Effector CD8-positive, alpha-beta T cell (primary cell): ENCODE data around the gene PRR19.

ENCODE experiments used
- DNase-seq: peaks from one replicate; lab custom pipeline; 2025; lab: John Stamatoyannopoulos, UW

PRR19 gene

GRCh38 chr19:42271045-42271419, 30.9 kb upstream of the PRR19 start:
- DNase-seq = no peak

GRCh38 chr19:42271861-42272534, 29.9 kb upstream of the PRR19 start:
- DNase-seq = no peak

- DNase-seq = no peak
Measured at GRCh38 chr19:42272535-42272897, 29.4 kb upstream of the PRR19 start.

GRCh38 chr19:42272989-42273406, 28.9 kb upstream of the PRR19 start:
- no peak for DNase-seq

GRCh38 chr19:42273407-42274064, 28.4 kb upstream of the PRR19 start:
- no peak for DNase-seq

- DNase-seq = no peak
Measured at GRCh38 chr19:42274065-42274682, 27.8 kb upstream of the PRR19 start.

GRCh38 chr19:42275103-42275502, 26.8 kb upstream of the PRR19 start:
- no peak for DNase-seq

- no peak for DNase-seq
Measured at GRCh38 chr19:42275517-42275916, 26.4 kb upstream of the PRR19 start.

GRCh38 chr19:42276284-42276683, 25.6 kb upstream of the PRR19 start:
- DNase-seq = no peak

GRCh38 chr19:42276821-42277220, 25.1 kb upstream of the PRR19 start:
- DNase-seq = no peak

GRCh38 chr19:42277821-42278451, 24.0 kb upstream of the PRR19 start:
- DNase-seq = no peak

- DNase-seq = no peak
Measured at GRCh38 chr19:42278452-42279154, 23.3 kb upstream of the PRR19 start.

GRCh38 chr19:42279155-42279901, 22.6 kb upstream of the PRR19 start:
- no peak for DNase-seq

- peak; percentile 76 for DNase-seq
Measured at GRCh38 chr19:42279902-42280814, 21.8 kb upstream of the PRR19 start.

GRCh38 chr19:42280815-42281145, 21.2 kb upstream of the PRR19 start:
- DNase-seq = no peak

GRCh38 chr19:42281146-42281826, 20.6 kb upstream of the PRR19 start:
- no peak for DNase-seq

- no peak for DNase-seq
Measured at GRCh38 chr19:42281827-42282762, 19.8 kb upstream of the PRR19 start.

- no peak for DNase-seq
Measured at GRCh38 chr19:42282819-42283187, 19.1 kb upstream of the PRR19 start.
